ENCODE measurements around the gene ARFGAP2.

ARFGAP2 gene

DNA sequence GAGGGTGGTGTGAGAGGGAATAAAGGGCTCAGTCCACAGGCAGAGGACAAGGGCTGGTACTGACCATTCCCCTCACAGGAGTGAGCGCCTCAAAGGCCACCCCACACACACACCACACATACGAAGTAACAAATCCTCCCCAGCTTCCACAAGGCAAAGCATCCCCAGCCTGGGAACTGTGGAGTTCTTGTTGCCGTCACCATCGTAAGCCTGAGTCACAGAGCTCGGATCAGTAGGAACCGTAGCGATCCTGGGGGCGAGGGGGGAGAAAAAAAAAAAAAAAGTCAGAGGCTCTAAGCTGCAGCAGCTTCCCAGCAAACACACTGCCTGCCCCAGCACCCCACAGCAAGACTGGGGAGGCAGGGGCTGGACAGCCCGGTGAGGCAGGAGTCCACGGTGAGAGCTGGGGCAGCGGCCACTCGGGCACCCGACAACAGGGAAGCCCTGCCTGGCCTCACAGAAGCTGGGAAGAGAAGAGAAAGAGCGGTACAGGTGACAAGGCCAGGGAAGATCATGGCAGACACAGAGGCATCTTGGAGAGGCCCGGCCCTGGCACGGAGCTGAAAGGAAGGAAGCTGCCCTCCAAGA is 11.3 kb downstream of the ARFGAP2 start:
- no peaks in the 10 kb centered on the region for H3K9me3 ChIP-seq (ENCODE audit: control insufficient read depth, insufficient read depth, low read depth, low read length)
- ChIA-PET CTCF (interaction anchor here (0.9 kb wide), 1 partner anchor 272 kb away, joined by 3 read pairs; no protein-coding TSS in a partner anchor), POLR2A (interaction anchor here (0.5 kb wide), 1 partner anchor 592 kb away, joined by 4 read pairs; no protein-coding TSS in a partner anchor)
- H3K36me3 ChIP-seq (ENCODE audit: control insufficient read depth in 2 of 2, insufficient read depth in 1 of 2, low read length in 2 of 2), result peaks cover 12 to 88% of the 10 kb centered on the region in 2 experiments; a peak in 2 of 3 replicates
- H3K4me3 ChIP-seq (ENCODE audit: low read depth, low read length), result no peak overlapping the region
- no peak overlapping the region for H3K27ac ChIP-seq (ENCODE audit: extremely low read depth, low read depth, low read length)
- H3K4me1 ChIP-seq (ENCODE audit: control insufficient read depth, insufficient read depth, low read length), result no peaks in the 10 kb centered on the region
- TF ChIP-seq ZNF473 (tag by site-specific recombination; IDR thresholded peaks at IDR 0.05), result no peak
- no peak for TF ChIP-seq ZNF214 (tag by site-specific recombination; IDR thresholded peaks at IDR 0.05; ENCODE audit: borderline replicate concordance)
- TF ChIP-seq ZNF202 (tag by site-specific recombination; IDR thresholded peaks at IDR 0.05; ENCODE audit: borderline replicate concordance), result no peak
- TF ChIP-seq HOXC10 (CRISPR knock-in tag; IDR thresholded peaks at IDR 0.05), result no peak
- TF ChIP-seq ZFP41 (tag by site-specific recombination; IDR thresholded peaks at IDR 0.05; ENCODE audit: borderline replicate concordance), result no peak
- no peak for TF ChIP-seq ZNF366 (tag by site-specific recombination; conservative IDR thresholded peaks at IDR 0.05)
- no peak for TF ChIP-seq ZNF155 (tag by site-specific recombination; IDR thresholded peaks at IDR 0.05)
- no peak for TF ChIP-seq ZNF664 (tag by site-specific recombination; IDR thresholded peaks at IDR 0.05)

GRCh38 chr11:47164321-47164720 is 12.4 kb downstream of the ARFGAP2 start:
- TF ChIP-seq ZNF221 (tag by site-specific recombination; IDR thresholded peaks at IDR 0.05; ENCODE audit: borderline replicate concordance) (no peak), ZBTB20 (tag by site-specific recombination; IDR thresholded peaks at IDR 0.05) (no peak), ZNF624 (tag by site-specific recombination; IDR thresholded peaks at IDR 0.05) (no peak)
- Histone ChIP-seq H3K4me3 (ENCODE audit: low read depth, low read length) (no peak overlapping the region), H3K36me3 (ENCODE audit: control insufficient read depth in 2 of 2, insufficient read depth in 1 of 2, low read length in 2 of 2) (peaks cover 9 to 80% of the 10 kb centered on the region in 2 experiments; a peak in 2 of 3 replicates), H3K9me3 (ENCODE audit: control insufficient read depth, insufficient read depth, low read depth, low read length) (no peaks in the 10 kb centered on the region), H3K4me1 (ENCODE audit: control insufficient read depth, insufficient read depth, low read length) (no peaks in the 10 kb centered on the region), H3K27ac (ENCODE audit: extremely low read depth, low read depth, low read length) (no peak overlapping the region)
- CTCF ChIA-PET, result interaction anchor here (0.9 to 2.0 kb wide), 2 partner anchors 190 to 271 kb away, joined by 3 to 10 read pairs; no protein-coding TSS in a partner anchor
- POLR2A ChIA-PET, result interaction anchor here (0.6 kb wide), 2 partner anchors 21 to 146 kb away, joined by 5 to 6 read pairs; no protein-coding TSS in a partner anchor

DNA sequence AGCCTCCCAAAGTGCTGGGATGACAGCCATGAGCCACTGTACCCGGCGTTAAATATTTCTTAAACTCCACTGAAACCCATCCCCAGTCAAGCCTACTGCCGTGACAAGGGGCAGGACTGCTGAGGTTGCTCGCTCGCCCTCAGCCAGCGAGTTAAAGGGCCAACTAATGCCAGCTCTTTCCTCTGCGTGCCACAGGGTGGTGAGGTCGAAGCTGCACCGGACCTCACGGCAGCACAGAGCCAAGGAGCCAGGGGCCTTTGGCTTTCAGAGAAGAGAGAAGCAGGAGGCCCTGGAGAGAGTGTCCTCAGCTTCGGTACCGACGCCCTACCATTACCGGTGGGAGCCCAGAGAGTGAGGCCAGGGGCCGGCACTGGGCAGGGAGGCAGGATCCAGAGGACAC is 12.8 kb downstream of the ARFGAP2 start:
- no peaks in the 10 kb centered on the region for H3K9me3 ChIP-seq (ENCODE audit: control insufficient read depth, insufficient read depth, low read depth, low read length)
- ChIA-PET POLR2A (interaction anchor here (0.6 to 1.3 kb wide), 4 partner anchors 8 to 147 kb away, joined by 3 to 11 read pairs (median 6); no protein-coding TSS in a partner anchor), CTCF (interaction anchor here (2.0 to 2.4 kb wide), 3 partner anchors 11 to 273 kb away, joined by 8 to 20 read pairs (median 10); no protein-coding TSS in a partner anchor)

More for the DNA sequence above, 12.8 kb downstream of the ARFGAP2 start:
- no peaks in the 10 kb centered on the region for H3K4me1 ChIP-seq (ENCODE audit: control insufficient read depth, insufficient read depth, low read length)
- TF ChIP-seq ZNF2 (tag by site-specific recombination; IDR thresholded peaks at IDR 0.05), result no peak
- TF ChIP-seq ZNF175 (tag by site-specific recombination; IDR thresholded peaks at IDR 0.05), result no peak
- no peak for TF ChIP-seq ZNF624 (tag by site-specific recombination; IDR thresholded peaks at IDR 0.05)
- no peak for TF ChIP-seq AEBP2 (tag by site-specific recombination; IDR thresholded peaks at IDR 0.05; ENCODE audit: borderline replicate concordance)
- no peak for TF ChIP-seq ZNF394 (tag by site-specific recombination; IDR thresholded peaks at IDR 0.05; ENCODE audit: borderline replicate concordance)
- no peak for TF ChIP-seq KLF1 (tag by site-specific recombination; IDR thresholded peaks at IDR 0.05)
- TF ChIP-seq ZBTB44 (tag by site-specific recombination; IDR thresholded peaks at IDR 0.05), result no peak
- TF ChIP-seq ZFP69B (tag by site-specific recombination; IDR thresholded peaks at IDR 0.05), result no peak
- TF ChIP-seq ZNF404 (tag by site-specific recombination; IDR thresholded peaks at IDR 0.05), result no peak
- H3K36me3 ChIP-seq (ENCODE audit: control insufficient read depth in 2 of 2, insufficient read depth in 1 of 2, low read length in 2 of 2), result peaks cover 5 to 78% of the 10 kb centered on the region in 2 experiments; a peak in 2 of 3 replicates
- no peak overlapping the region for H3K27ac ChIP-seq (ENCODE audit: extremely low read depth, low read depth, low read length)
- H3K4me3 ChIP-seq (ENCODE audit: low read depth, low read length), result no peak overlapping the region

Data from HEK293 (cell line).